GM12878 (cell line): ENCODE measurements around the gene PKDREJ. TPM values are rescaled to one million over a fixed set of nuclear protein-coding genes. Genes with fewer than 3 reads are reported as not detected.

ENCODE experiments used
- ATAC-seq: fragments of 200-7000 bp; cut with Tn5 transposase; 3 replicates; pipeline ENCODE4 v1.9.1; 2020; ENCODE audit warnings: mild to moderate bottlenecking, moderate library complexity
- BruUV-seq: library from RNA; stranded (reverse); fragments of 400-500 nt; replicated peaks from 2 replicates; lab custom pipeline; 2021; lab: Mats Ljungman, UMichigan
- CTCF ChIA-PET: fragments of 300-600 bp; sonication (Branson Sonifier 250); formaldehyde crosslinking; extraction: SDS; loops from one replicate; lab custom pipeline; 2021; ENCODE audit warnings: inconsistent platforms; lab: Yijun Ruan, JAX
- POLR2A ChIA-PET: fragments of 350-600 bp; formaldehyde crosslinking; extraction: SDS; loops from one replicate; lab custom pipeline; 2021; ENCODE audit warnings: inconsistent platforms; lab: Charles Lee
- RAD21 ChIA-PET: fragments of 300-600 bp; sonication (Branson Sonifier 250); formaldehyde crosslinking; loops from one replicate; lab custom pipeline; 2023; ENCODE audit warnings: antibody characterized with exemption; ENCODE audit not compliant: unreplicated experiment; lab: Charles Lee
- SMC1A ChIA-PET: fragments of 300-600 bp; sonication (Branson Sonifier 250); formaldehyde crosslinking; loops from one replicate; lab custom pipeline; 2023; ENCODE audit not compliant: unreplicated experiment, uncharacterized antibody; lab: Charles Lee
- DNase-seq: peaks from one replicate; pipeline ENCODE4 v3.0.0-alpha.2; 2011; ENCODE audit warnings: low read depth, low spot score
- FAIRE-seq: peaks from 3 replicates; lab custom pipeline; 2011; peaks lifted over from hg19 to GRCh38; lab: Jason Lieb, UNC
- H2AFZ ChIP-seq: 2 replicates; pipeline ENCODE4 v1.6.0; 2011; ENCODE audit warnings: low read depth, low read length, control low read depth; ENCODE audit not compliant: control insufficient read depth
- H3K27ac ChIP-seq: 2 replicates; pipeline ENCODE4 v1.5.1; 2011; ENCODE audit warnings: control low read depth; ENCODE audit not compliant: control insufficient read depth, insufficient read depth
- H3K27me3 ChIP-seq, 2 experiments: replicated peaks in 1 of 2; 2 replicates each; pipeline versions ENCODE4 v1.6.0 to v1.6.1; 2011; ENCODE audit warnings: low read length in 1 of 2; ENCODE audit not compliant: control insufficient read depth in 2 of 2, insufficient read depth in 2 of 2
- H3K36me3 ChIP-seq, 2 experiments: 2 replicates each; pipeline ENCODE4 v1.5.1; 2011; ENCODE audit warnings: low read length in 1 of 2; ENCODE audit not compliant: control insufficient read depth in 2 of 2, insufficient read depth in 2 of 2
- H3K4me1 ChIP-seq: 2 replicates; pipeline ENCODE4 v1.6.1; 2011; ENCODE audit warnings: mild to moderate bottlenecking, low read length, moderate library complexity, mixed read lengths; ENCODE audit not compliant: control insufficient read depth, insufficient read depth
- H3K4me2 ChIP-seq: 2 replicates; pipeline ENCODE4 v1.6.0; 2011; ENCODE audit warnings: control low read depth; ENCODE audit not compliant: control insufficient read depth, insufficient read depth
- H3K4me3 ChIP-seq: fragments of 200-600 bp; sonication (generic); 2 replicates; pipeline ENCODE4 v1.5.1; 2016
- H3K79me2 ChIP-seq: 2 replicates; pipeline ENCODE4 v1.6.0; 2011; ENCODE audit warnings: low read length; ENCODE audit not compliant: control insufficient read depth, insufficient read depth
- H3K9ac ChIP-seq: 2 replicates; pipeline ENCODE4 v1.8.0; 2011; ENCODE audit warnings: low read length, control low read depth, mixed read lengths; ENCODE audit not compliant: control insufficient read depth, insufficient read depth
- H3K9me3 ChIP-seq: replicated peaks from 3 replicates; pipeline ENCODE4 v1.5.1; 2011; ENCODE audit warnings: mild to moderate bottlenecking, low read length; ENCODE audit not compliant: control insufficient read depth, insufficient read depth
- H4K20me1 ChIP-seq: 2 replicates; pipeline ENCODE4 v1.6.0; 2011; ENCODE audit not compliant: control insufficient read depth, insufficient read depth
- NFXL1 ChIP-seq: fragments of 450-650 bp; IDR thresholded peaks from 2 replicates; pipeline ENCODE4 v1.6.1; 2017; ENCODE audit warnings: antibody characterized with exemption, mild to moderate bottlenecking, borderline replicate concordance
- NRF1 ChIP-seq: conservative IDR thresholded peaks from 2 replicates; pipeline ENCODE4 v1.6.1; 2011; ENCODE audit warnings: mild to moderate bottlenecking, low read depth, low read length, improper control_type of control experiment
- PAX5 ChIP-seq: IDR thresholded peaks from 2 replicates; pipeline ENCODE4 v1.6.1; 2011; ENCODE audit warnings: low read depth, low read length, borderline replicate concordance
- PML ChIP-seq: IDR thresholded peaks from 2 replicates; pipeline ENCODE4 v1.6.1; 2012; ENCODE audit warnings: low read length, inconsistent platforms
- TBL1XR1 ChIP-seq: IDR thresholded peaks from 2 replicates; pipeline ENCODE4 v1.6.1; 2012; ENCODE audit warnings: low read depth, low read length, improper control_type of control experiment
- WGBS: methylation state at CpG from one replicate; pipeline ENCODE4 v1.1.6; 2016; ENCODE audit warnings: low lambda C conversion rate; ENCODE audit not compliant: insufficient replicate concordance, insufficient coverage; ENCODE audit errors: missing lambda C conversion rate; 5-methylcytosine and 5-hydroxymethylcytosine counted together
- in situ Hi-C: fragments of 300-500 bp; cut with MboI; formaldehyde crosslinking; loops from 9 replicates; pipeline ENCODE4 v1.14.3; 2018; ENCODE audit warnings: mixed read lengths
- intact Hi-C: fragments of 100-400 bp; cut with micrococcal nuclease; formaldehyde crosslinking; loops from one replicate; pipeline ENCODE4 v1.14.2; 2022; ENCODE audit not compliant: unreplicated experiment
- polyA plus RNA-seq, 11 experiments: library from polyadenylated mRNA; depleted of rRNA in 4 of 11; unstranded in 6 of 11; stranded (reverse) in 5 of 11; fragments of >200 nt; fragmentation: Nextera tagmentation in 4 of 11; fragmentation: Illumina TruSeq in 1 of 11; extraction: Ambion mirVana in 4 of 11; extraction: Trizol in 1 of 11; gene quantifications; 1 replicate in 1 of 11; 2 replicates in 10 of 11; pipeline versions ENCODE4 v1.2.1 to v1.2.3, GENCODE V29; 2011 to 2016; ENCODE audit warnings: inconsistent platforms in 2 of 11, missing spikeins in 2 of 11, low read depth in 1 of 11
- total RNA-seq, 4 experiments: library from RNA; depleted of rRNA in 3 of 4; stranded (reverse); fragments of >200 nt in 3 of 4; fragmentation: Illumina TruSeq in 1 of 4; extraction: Trizol in 1 of 4; gene quantifications; 2 replicates each; pipeline versions ENCODE4 v1.2.1 to v1.2.3, GENCODE V29; 2013 to 2021
- TF ChIP-seq, protein P1 (sequence below): IDR thresholded peaks from 2 replicates; pipeline ENCODE4 v1.6.1; 2011; ENCODE audit warnings: low read depth, low read length, improper control_type of control experiment, borderline replicate concordance
- TF ChIP-seq, protein P2 (sequence below): IDR thresholded peaks from 2 replicates; pipeline ENCODE4 v1.6.1; 2011; ENCODE audit warnings: borderline replicate concordance, low read depth, mild to moderate bottlenecking, moderate library complexity, low read length; ENCODE audit not compliant: insufficient read depth, poor library complexity, severe bottlenecking

PKDREJ gene
- total and polyA plus RNA-seq, 10 of the 15 experiments (the other 5 are each of a cell fraction or from before 2014, with no cell fraction given) = 0.02 to 0.03 TPM; not detected in 8

- TF ChIP-seq, protein P1, sequence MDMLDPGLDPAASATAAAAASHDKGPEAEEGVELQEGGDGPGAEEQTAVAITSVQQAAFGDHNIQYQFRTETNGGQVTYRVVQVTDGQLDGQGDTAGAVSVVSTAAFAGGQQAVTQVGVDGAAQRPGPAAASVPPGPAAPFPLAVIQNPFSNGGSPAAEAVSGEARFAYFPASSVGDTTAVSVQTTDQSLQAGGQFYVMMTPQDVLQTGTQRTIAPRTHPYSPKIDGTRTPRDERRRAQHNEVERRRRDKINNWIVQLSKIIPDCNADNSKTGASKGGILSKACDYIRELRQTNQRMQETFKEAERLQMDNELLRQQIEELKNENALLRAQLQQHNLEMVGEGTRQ = no peak
Observed at GRCh38 chr22:46300491-46300890, 37.3 kb upstream of the PKDREJ start (continued).

GRCh38 chr22:46299101-46299500, 36.0 kb upstream of the PKDREJ start:
- no peaks in the 10 kb centered on the region for H4K20me1 ChIP-seq
- DNase-seq (no peak), FAIRE-seq (no peak), ATAC-seq (no peak)
- no peak overlapping the region for H3K9ac ChIP-seq
- TF ChIP-seq NFXL1 (no peak), NRF1 (no peak), PML (no peak), TBL1XR1 (no peak), PAX5 (no peak)
- TF ChIP-seq, protein P2, sequence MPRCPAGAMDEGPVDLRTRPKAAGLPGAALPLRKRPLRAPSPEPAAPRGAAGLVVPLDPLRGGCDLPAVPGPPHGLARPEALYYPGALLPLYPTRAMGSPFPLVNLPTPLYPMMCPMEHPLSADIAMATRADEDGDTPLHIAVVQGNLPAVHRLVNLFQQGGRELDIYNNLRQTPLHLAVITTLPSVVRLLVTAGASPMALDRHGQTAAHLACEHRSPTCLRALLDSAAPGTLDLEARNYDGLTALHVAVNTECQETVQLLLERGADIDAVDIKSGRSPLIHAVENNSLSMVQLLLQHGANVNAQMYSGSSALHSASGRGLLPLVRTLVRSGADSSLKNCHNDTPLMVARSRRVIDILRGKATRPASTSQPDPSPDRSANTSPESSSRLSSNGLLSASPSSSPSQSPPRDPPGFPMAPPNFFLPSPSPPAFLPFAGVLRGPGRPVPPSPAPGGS = no peak
- H3K4me3 ChIP-seq = no peak overlapping the region
- RAD21 ChIA-PET = no interaction called here
- POLR2A ChIA-PET = interaction anchor here (0.8 to 1.0 kb wide), 2 partner anchors 14 to 37 kb away, joined by 4 to 5 read pairs; no protein-coding TSS in a partner anchor
- H3K36me3 ChIP-seq = peaks cover 5 to 16% of the 10 kb centered on the region in 2 experiments
- H3K27me3 ChIP-seq = no peaks in the 10 kb centered on the region
- in situ Hi-C loops (no loop called here), intact Hi-C loops (loop anchor here (5.0 kb wide), 2 partner anchors 47 to 177 kb away; partner anchors contain the start of gene CDPF1)
- H2AFZ ChIP-seq = no peak overlapping the region
- no peaks in the 10 kb centered on the region for H3K9me3 ChIP-seq
- H3K4me1 ChIP-seq = peaks cover 16% of the 10 kb centered on the region
- over 99% methylated on average over 13 of the region's 13 CpGs for WGBS
- SMC1A ChIA-PET = no interaction called here
- H3K79me2 ChIP-seq = peaks cover 44% of the 10 kb centered on the region
- CTCF ChIA-PET = interaction anchor here (1.2 kb wide), 1 partner anchor 69 kb away, joined by 3 read pairs; no protein-coding TSS in a partner anchor
- H3K4me2 ChIP-seq = peak overlapping the region; percentile 63
- H3K27ac ChIP-seq = no peak overlapping the region
- BruUV-seq = no TSS peak
